PC-3 (cell line): ENCODE measurements around the gene HEPHL1. TPM values are rescaled to one million over a fixed set of nuclear protein-coding genes. Genes with fewer than 3 reads are reported as not detected.

ENCODE experiments used
- ATAC-seq: fragments of 200-7000 bp; cut with Tn5 transposase; 2 replicates; pipeline ENCODE4 v1.9.1; 2020; ENCODE audit warnings: mild to moderate bottlenecking, moderate library complexity
- BruUV-seq: library from RNA; stranded (reverse); fragments of 400-500 nt; replicated peaks from 2 replicates; lab custom pipeline; 2021; lab: Mats Ljungman, UMichigan
- CTCF ChIA-PET: fragments of 300-600 bp; sonication (Branson Sonifier 250); formaldehyde crosslinking; loops from one replicate; lab custom pipeline; 2022; ENCODE audit warnings: antibody characterized with exemption; lab: Charles Lee
- POLR2A ChIA-PET: fragments of 300-600 bp; sonication (Branson Sonifier 250); formaldehyde crosslinking; loops from one replicate; lab custom pipeline; 2022; ENCODE audit warnings: antibody characterized with exemption; ENCODE audit not compliant: unreplicated experiment; lab: Charles Lee
- DNase-seq: peaks from one replicate; pipeline ENCODE4 v3.0.0-alpha.2; 2015
- H2AFZ ChIP-seq: fragments of 300-600 bp; sonication (generic); 2 replicates; pipeline ENCODE4 v1.6.0; 2016; ENCODE audit warnings: antibody characterized with exemption, low read length
- H3F3A ChIP-seq: fragments of 300-600 bp; sonication (generic); one replicate; pipeline ENCODE4 v1.6.0; 2017; ENCODE audit warnings: antibody characterized with exemption, low read length, control low read depth, mild to moderate bottlenecking; ENCODE audit not compliant: unreplicated experiment
- H3K27ac ChIP-seq: fragments of 300-600 bp; sonication (generic); 2 replicates; pipeline ENCODE4 v1.5.1; 2016; ENCODE audit warnings: mild to moderate bottlenecking, low read length
- H3K27me3 ChIP-seq: fragments of 300-600 bp; sonication (generic); 2 replicates; pipeline ENCODE4 v1.6.1; 2016; ENCODE audit warnings: low read length, mixed read lengths
- H3K36me3 ChIP-seq: fragments of 300-600 bp; sonication (generic); 2 replicates; pipeline ENCODE4 v1.6.1; 2016; ENCODE audit warnings: low read depth, mixed run types, low read length, mixed read lengths
- H3K4me1 ChIP-seq: fragments of 300-600 bp; sonication (generic); 2 replicates; pipeline ENCODE4 v1.5.1; 2016; ENCODE audit warnings: low read length; ENCODE audit not compliant: insufficient read depth
- H3K4me2 ChIP-seq: fragments of 300-600 bp; sonication (generic); 2 replicates; pipeline ENCODE4 v1.6.0; 2016; ENCODE audit warnings: low read length
- H3K4me3 ChIP-seq: fragments of 300-600 bp; sonication (generic); 2 replicates; pipeline ENCODE4 v1.5.1; 2016; ENCODE audit warnings: mild to moderate bottlenecking, low read length, mixed read lengths
- H3K79me2 ChIP-seq: fragments of 300-600 bp; sonication (generic); 2 replicates; pipeline ENCODE4 v1.6.1; 2017; ENCODE audit warnings: low read length, mixed read lengths
- H3K9ac ChIP-seq: fragments of 300-600 bp; sonication (generic); 2 replicates; pipeline ENCODE4 v1.6.0; 2016; ENCODE audit warnings: mild to moderate bottlenecking, low read length
- H3K9me2 ChIP-seq: fragments of 300-600 bp; sonication (generic); replicated peaks from 2 replicates; pipeline ENCODE4 v1.6.1; 2016; ENCODE audit warnings: mixed run types, low read length, mixed read lengths
- H3K9me3 ChIP-seq: fragments of 300-600 bp; sonication (generic); 2 replicates; pipeline ENCODE4 v1.6.1; 2016; ENCODE audit warnings: low read length, mixed read lengths
- H4K20me1 ChIP-seq: fragments of 300-600 bp; sonication (generic); 2 replicates; pipeline ENCODE4 v1.6.1; 2016; ENCODE audit warnings: low read length, mixed read lengths
- EZH2 ChIP-seq: fragments of 300-600 bp; sonication (generic); IDR thresholded peaks from one replicate; pipeline ENCODE4 v1.6.1; 2017; ENCODE audit warnings: antibody characterized with exemption, mild to moderate bottlenecking, low read length; ENCODE audit not compliant: unreplicated experiment
- EZH2phosphoT487 ChIP-seq: fragments of 300-600 bp; sonication (generic); IDR thresholded peaks from 2 replicates; pipeline ENCODE4 v1.6.1; 2018; ENCODE audit warnings: mild to moderate bottlenecking, antibody characterized with exemption, low read length, borderline replicate concordance
- intact Hi-C: fragments of 100-400 bp; cut with micrococcal nuclease; formaldehyde crosslinking; loops from 2 replicates; pipeline ENCODE4 v1.9.0; 2023
- total RNA-seq: library from RNA; depleted of rRNA; stranded (reverse); fragments of >200 nt; gene quantifications from 2 replicates; pipeline ENCODE4 v1.2.3, GENCODE V29; 2014
- TF ChIP-seq, protein P1 (sequence below): fragments of 300-600 bp; sonication (generic); conservative IDR thresholded peaks from 2 replicates; pipeline ENCODE4 v1.5.1; 2017; ENCODE audit warnings: antibody characterized with exemption, low read depth, mild to moderate bottlenecking, low read length

Gene HEPHL1
- total RNA-seq, 1 experiment from 2014 or later, result 4.4 TPM

- CTCF ChIA-PET, result no interaction called here
- peaks cover 34% of the 10 kb centered on the region for H4K20me1 ChIP-seq
- no TSS peak for BruUV-seq
- peak overlapping the region; percentile 59 for H3K4me2 ChIP-seq
- no peaks in the 10 kb centered on the region for H3K27me3 ChIP-seq
- no peak for DNase-seq
- peak overlapping the region; percentile 6; the same call in 1 of the 2 replicates for H3K4me3 ChIP-seq
- no peak overlapping the region for H2AFZ ChIP-seq
- peaks cover 92% of the 10 kb centered on the region for H3K79me2 ChIP-seq
- H3F3A ChIP-seq, result peaks cover 8% of the 10 kb centered on the region
- H3K4me1 ChIP-seq, result peaks cover 60% of the 10 kb centered on the region
- H3K27ac ChIP-seq, result peak overlapping the region; percentile 27
- TF ChIP-seq EZH2, result no peak
- TF ChIP-seq EZH2phosphoT487, result no peak
- TF ChIP-seq, protein P1, sequence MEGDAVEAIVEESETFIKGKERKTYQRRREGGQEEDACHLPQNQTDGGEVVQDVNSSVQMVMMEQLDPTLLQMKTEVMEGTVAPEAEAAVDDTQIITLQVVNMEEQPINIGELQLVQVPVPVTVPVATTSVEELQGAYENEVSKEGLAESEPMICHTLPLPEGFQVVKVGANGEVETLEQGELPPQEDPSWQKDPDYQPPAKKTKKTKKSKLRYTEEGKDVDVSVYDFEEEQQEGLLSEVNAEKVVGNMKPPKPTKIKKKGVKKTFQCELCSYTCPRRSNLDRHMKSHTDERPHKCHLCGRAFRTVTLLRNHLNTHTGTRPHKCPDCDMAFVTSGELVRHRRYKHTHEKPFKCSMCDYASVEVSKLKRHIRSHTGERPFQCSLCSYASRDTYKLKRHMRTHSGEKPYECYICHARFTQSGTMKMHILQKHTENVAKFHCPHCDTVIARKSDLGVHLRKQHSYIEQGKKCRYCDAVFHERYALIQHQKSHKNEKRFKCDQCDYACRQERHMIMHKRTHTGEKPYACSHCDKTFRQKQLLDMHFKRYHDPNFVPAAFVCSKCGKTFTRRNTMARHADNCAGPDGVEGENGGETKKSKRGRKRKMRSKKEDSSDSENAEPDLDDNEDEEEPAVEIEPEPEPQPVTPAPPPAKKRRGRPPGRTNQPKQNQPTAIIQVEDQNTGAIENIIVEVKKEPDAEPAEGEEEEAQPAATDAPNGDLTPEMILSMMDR, result no peak
- H3K9me3 ChIP-seq, result no peaks in the 10 kb centered on the region
- no peaks in the 10 kb centered on the region for H3K36me3 ChIP-seq
- POLR2A ChIA-PET, result no interaction called here
- no peaks in the 10 kb centered on the region for H3K9me2 ChIP-seq
- H3K9ac ChIP-seq, result no peak overlapping the region
- intact Hi-C loops, result no loop called here
- no peak for ATAC-seq
These were observed 119.1 kb downstream of the HEPHL1 start for GRCh38 chr11:94140154-94140655.

DNA sequence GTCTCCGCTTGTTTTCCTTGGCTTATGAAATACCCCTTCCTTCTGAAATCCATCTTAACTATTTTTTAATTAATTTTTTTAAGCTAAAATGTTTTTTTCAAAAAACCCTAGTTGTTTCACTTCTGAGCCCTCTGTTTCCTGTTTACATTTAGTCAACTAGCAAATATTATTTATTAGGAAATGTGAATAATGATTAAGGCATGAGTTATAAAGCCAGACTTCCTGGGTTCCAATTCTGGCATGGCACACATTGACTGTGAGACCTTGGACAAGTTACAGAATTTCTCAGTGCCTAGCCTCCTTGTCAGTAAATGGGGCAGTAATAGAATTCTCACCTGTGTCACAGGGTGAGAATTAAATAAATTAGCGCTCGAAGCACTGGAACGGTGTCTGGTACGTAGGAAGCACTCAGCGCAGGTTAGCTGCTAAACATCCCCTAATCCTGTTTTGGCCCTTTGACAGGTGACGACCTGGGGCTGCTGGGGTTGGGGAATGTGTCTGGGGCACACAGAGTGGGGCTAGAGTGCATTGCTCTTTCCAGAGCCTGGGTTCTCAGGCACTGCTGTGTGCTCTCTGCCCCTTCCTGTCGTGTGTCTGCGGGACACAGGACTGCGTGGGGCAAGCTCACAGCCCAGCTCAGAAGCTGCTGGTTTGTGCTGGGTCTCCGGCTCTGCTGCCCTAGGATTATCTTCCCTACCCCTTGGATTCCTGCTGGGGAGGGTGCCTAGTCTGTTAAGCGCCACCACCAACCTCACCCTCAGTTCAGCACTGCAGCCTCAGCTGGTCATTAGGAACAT, 120.6 kb downstream of the HEPHL1 start:
- H3K27me3 ChIP-seq, result no peaks in the 10 kb centered on the region
- POLR2A ChIA-PET, result no interaction called here

More for the DNA sequence above, 120.6 kb downstream of the HEPHL1 start:
- CTCF ChIA-PET, result interaction anchor here (0.8 kb wide), 1 partner anchor 29 kb away, joined by 3 read pairs; no protein-coding TSS in a partner anchor
- Histone ChIP-seq H3K79me2 (peaks cover 96% of the 10 kb centered on the region), H3K9me2 (no peaks in the 10 kb centered on the region), H3K9me3 (no peaks in the 10 kb centered on the region), H3K36me3 (no peaks in the 10 kb centered on the region), H3K4me1 (peaks cover 44% of the 10 kb centered on the region), H3K27ac (peak overlapping the region; percentile 79), H3K4me2 (peak overlapping the region; percentile 74), H2AFZ (no peak overlapping the region), H4K20me1 (peaks cover 40% of the 10 kb centered on the region), H3K4me3 (peak overlapping the region; percentile 8; the same call in 1 of the 2 replicates), H3F3A (no peaks in the 10 kb centered on the region), H3K9ac (peak overlapping the region; percentile 38)
- TF ChIP-seq EZH2phosphoT487, result no peak
- TF ChIP-seq, protein P1, result no peak
- no peak for TF ChIP-seq EZH2
- intact Hi-C loops, result no loop called here
- DNase-seq (peak; percentile 79), ATAC-seq (peak; percentile 73)
- BruUV-seq, result no TSS peak
